Ishikawa (cell line): Measurements from ENCODE around the gene PIK3IP1.

Experiments used
- EP300 ChIP-seq: IDR thresholded peaks from 2 replicates; pipeline ENCODE4 v1.6.1; 2012; ENCODE audit warnings: borderline replicate concordance
- YY1 ChIP-seq: IDR thresholded peaks from 2 replicates; pipeline ENCODE4 v1.6.1; 2012; ENCODE audit warnings: low read depth

DNA sequence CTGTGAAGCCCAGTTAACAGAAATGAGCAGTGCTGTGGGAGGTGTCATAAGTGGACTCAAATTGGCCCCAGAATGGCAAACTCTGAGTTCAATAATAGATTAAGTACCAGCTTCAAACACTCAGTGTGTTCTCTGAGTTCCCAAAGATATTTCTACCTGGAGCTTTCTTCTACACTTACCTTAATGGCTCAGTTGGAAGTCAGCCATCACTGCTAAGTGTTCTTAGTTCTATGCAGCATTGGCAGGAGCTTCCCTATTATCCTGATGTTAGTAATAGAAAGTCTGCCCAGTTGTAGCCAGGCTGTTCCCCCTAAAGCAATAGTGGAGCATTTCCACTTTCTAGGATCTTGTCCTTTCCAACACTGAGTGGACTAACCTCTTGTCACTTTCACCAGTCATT is 9.7 kb upstream of the PIK3IP1 start:
- TF ChIP-seq YY1: no peak
- no peak for TF ChIP-seq EP300
